Naive thymus-derived CD4-positive, alpha-beta T cell (primary cell): Measurements from ENCODE around the gene TEKT2. TPM values are rescaled to one million over a fixed set of nuclear protein-coding genes. Genes with fewer than 3 reads are reported as not detected.
A peak's percentile ranks its signal among the peaks of the same experiment; 100 is the strongest.

Experiments used
- ATAC-seq: fragments of 150-1000 bp; cut with Tn5 transposase; 2 replicates; pipeline ENCODE4 v1.10.0; 2021; ENCODE audit warnings: mild to moderate bottlenecking, moderate library complexity
- CTCF ChIA-PET: fragments of 350-600 bp; sonication (Branson Sonifier 250); formaldehyde crosslinking; loops from one replicate; lab custom pipeline; 2021; ENCODE audit warnings: antibody characterized with exemption; lab: Charles Lee
- POLR2A ChIA-PET: fragments of 350-600 bp; sonication (Branson Sonifier 250); formaldehyde crosslinking; loops from one replicate; lab custom pipeline; 2021; ENCODE audit warnings: antibody characterized with exemption, inconsistent platforms; lab: Charles Lee
- DNase-seq, 9 donors: peaks; one replicate each; pipeline versions ENCODE4 v3.0.0 to v3.0.0-alpha.2; 2020 to 2022; ENCODE audit warnings: mixed read lengths in 1 of 9
- H3K27ac ChIP-seq: one replicate; pipeline ENCODE4 v1.7.0; 2013; ENCODE audit warnings: mild to moderate bottlenecking, low read depth, low read length, moderate library complexity
- H3K27me3 ChIP-seq, 2 donors: one replicate each; pipeline ENCODE4 v1.7.0; 2013; ENCODE audit warnings: low read length in 2 of 2, mild to moderate bottlenecking in 2 of 2, moderate library complexity in 2 of 2; ENCODE audit not compliant: control insufficient read depth in 2 of 2, insufficient read depth in 2 of 2
- H3K36me3 ChIP-seq, 3 experiments: 1 replicate in 2 of 3; 2 replicates in 1 of 3; pipeline ENCODE4 v1.7.0; 2013; ENCODE audit warnings: low read length in 3 of 3, mild to moderate bottlenecking in 3 of 3, moderate library complexity in 1 of 3; ENCODE audit not compliant: insufficient read depth in 3 of 3, control insufficient read depth in 2 of 3
- H3K4me1 ChIP-seq, 2 donors: one replicate each; pipeline ENCODE4 v1.7.0; 2013; ENCODE audit warnings: low read length in 2 of 2, mild to moderate bottlenecking in 2 of 2, moderate library complexity in 1 of 2; ENCODE audit not compliant: control insufficient read depth in 2 of 2, insufficient read depth in 2 of 2
- H3K4me3 ChIP-seq: 2 replicates; pipeline ENCODE4 v1.7.0; 2013; ENCODE audit warnings: mild to moderate bottlenecking, low read length
- H3K9me3 ChIP-seq, 3 experiments: 1 replicate in 2 of 3; 2 replicates in 1 of 3; pipeline ENCODE4 v1.7.0; 2013; ENCODE audit warnings: low read length in 3 of 3; ENCODE audit not compliant: control insufficient read depth in 2 of 3
- H3K27ac Mint-ChIP-seq, 9 donors: one replicate each; pipeline ENCODE4 v1.8.0; 2020 to 2022; ENCODE audit warnings: mixed read lengths in 9 of 9, mild to moderate bottlenecking in 8 of 9, moderate library complexity in 5 of 9, inconsistent platforms in 2 of 9
- H3K27me3 Mint-ChIP-seq, 5 donors: one replicate each; pipeline ENCODE4 v1.8.0; 2021 to 2022; ENCODE audit warnings: mixed read lengths in 5 of 5, mild to moderate bottlenecking in 1 of 5
- H3K36me3 Mint-ChIP-seq, 5 donors: one replicate each; pipeline ENCODE4 v1.8.0; 2020 to 2022; ENCODE audit warnings: mixed read lengths in 5 of 5, mild to moderate bottlenecking in 3 of 5, inconsistent platforms in 1 of 5
- H3K4me1 Mint-ChIP-seq, 7 donors: one replicate each; pipeline ENCODE4 v1.8.0; 2020 to 2022; ENCODE audit warnings: mixed read lengths in 7 of 7, mild to moderate bottlenecking in 3 of 7, inconsistent platforms in 1 of 7
- H3K4me3 Mint-ChIP-seq, 10 donors: one replicate each; pipeline ENCODE4 v1.8.0; 2020 to 2022; ENCODE audit warnings: mild to moderate bottlenecking in 10 of 10, mixed read lengths in 10 of 10, moderate library complexity in 6 of 10, inconsistent platforms in 2 of 10
- H3K9me3 Mint-ChIP-seq, 11 donors: one replicate each; pipeline ENCODE4 v1.8.0; 2020 to 2022; ENCODE audit warnings: mixed read lengths in 11 of 11, mild to moderate bottlenecking in 4 of 11, inconsistent platforms in 1 of 11, moderate library complexity in 1 of 11
- intact Hi-C, 2 donors: fragments of 100-400 bp; cut with micrococcal nuclease; formaldehyde crosslinking; loops; one replicate each; pipeline ENCODE4 v1.15.1; 2023
- polyA plus RNA-seq, 2 donors: library from polyadenylated mRNA; unstranded; fragments of 300-500 nt; fragmentation: Illumina TruSeq; gene quantifications; one replicate each; pipeline ENCODE4 v1.2.3, GENCODE V29; 2021
- total RNA-seq, 6 experiments: library from RNA in 5 of 6; stranded (reverse) in 5 of 6; gene quantifications; 1 replicate in 5 of 6; 2 replicates in 1 of 6; pipeline ENCODE4 v1.2.3 and lab custom pipeline; 2021 to 2026

Gene TEKT2
- total and polyA plus RNA-seq, 7 experiments from 2014 or later: 0.71 to 0.93 TPM; not detected in 5

DNA sequence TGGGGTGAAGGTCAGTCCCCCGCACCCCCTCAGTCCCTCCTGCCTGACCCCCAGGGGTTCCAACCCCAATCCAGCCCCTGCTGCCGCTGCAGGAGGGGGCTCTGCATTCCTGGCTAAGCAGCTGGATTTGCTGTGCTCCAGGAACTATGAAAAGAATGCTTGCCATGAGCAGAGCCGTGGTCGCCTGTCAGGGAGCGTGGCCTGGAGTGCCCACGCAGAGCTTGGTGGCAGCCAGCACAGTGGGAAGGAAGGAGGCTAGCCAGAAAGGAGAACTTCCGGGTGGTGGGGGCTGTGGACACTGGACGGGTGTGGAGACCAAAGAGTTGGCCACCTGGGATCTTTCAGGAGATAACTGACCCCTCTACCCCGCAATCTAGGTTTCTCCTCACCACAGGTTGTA lies 35.6 kb downstream of the TEKT2 start:
- no peaks in the 10 kb centered on the region for H3K36me3 Mint-ChIP-seq
- H3K4me3 ChIP-seq: no peak overlapping the region
- no peaks in the 10 kb centered on the region for H3K36me3 ChIP-seq
- H3K9me3 Mint-ChIP-seq: peaks cover 0 to 3% (median 0%) of the 10 kb centered on the region in 11 donors
- ChIA-PET POLR2A (interaction anchor here (0.6 to 1.1 kb wide), 2 partner anchors 11 to 144 kb away, joined by 3 read pairs; no protein-coding TSS in a partner anchor), CTCF (interaction anchor here (0.6 kb wide), 1 partner anchor 77 kb away, joined by 3 read pairs; no protein-coding TSS in a partner anchor)
- no peak overlapping the region for H3K27ac ChIP-seq
- peaks cover 0 to 8% of the 10 kb centered on the region in 2 donors for H3K27me3 ChIP-seq
- H3K4me1 ChIP-seq: peaks cover 0 to 8% of the 10 kb centered on the region in 2 donors
- H3K27me3 Mint-ChIP-seq: peaks cover 28 to 34% (median 30%) of the 10 kb centered on the region in 5 donors
- H3K4me3 Mint-ChIP-seq: no peak overlapping the region
- intact Hi-C loops: no loop called here
- ATAC-seq (no peak), DNase-seq (no peak)
- H3K9me3 ChIP-seq: no peaks in the 10 kb centered on the region
- H3K27ac Mint-ChIP-seq: no peak overlapping the region
- H3K4me1 Mint-ChIP-seq: peaks cover 5 to 16% (median 11%) of the 10 kb centered on the region in 7 donors

DNA sequence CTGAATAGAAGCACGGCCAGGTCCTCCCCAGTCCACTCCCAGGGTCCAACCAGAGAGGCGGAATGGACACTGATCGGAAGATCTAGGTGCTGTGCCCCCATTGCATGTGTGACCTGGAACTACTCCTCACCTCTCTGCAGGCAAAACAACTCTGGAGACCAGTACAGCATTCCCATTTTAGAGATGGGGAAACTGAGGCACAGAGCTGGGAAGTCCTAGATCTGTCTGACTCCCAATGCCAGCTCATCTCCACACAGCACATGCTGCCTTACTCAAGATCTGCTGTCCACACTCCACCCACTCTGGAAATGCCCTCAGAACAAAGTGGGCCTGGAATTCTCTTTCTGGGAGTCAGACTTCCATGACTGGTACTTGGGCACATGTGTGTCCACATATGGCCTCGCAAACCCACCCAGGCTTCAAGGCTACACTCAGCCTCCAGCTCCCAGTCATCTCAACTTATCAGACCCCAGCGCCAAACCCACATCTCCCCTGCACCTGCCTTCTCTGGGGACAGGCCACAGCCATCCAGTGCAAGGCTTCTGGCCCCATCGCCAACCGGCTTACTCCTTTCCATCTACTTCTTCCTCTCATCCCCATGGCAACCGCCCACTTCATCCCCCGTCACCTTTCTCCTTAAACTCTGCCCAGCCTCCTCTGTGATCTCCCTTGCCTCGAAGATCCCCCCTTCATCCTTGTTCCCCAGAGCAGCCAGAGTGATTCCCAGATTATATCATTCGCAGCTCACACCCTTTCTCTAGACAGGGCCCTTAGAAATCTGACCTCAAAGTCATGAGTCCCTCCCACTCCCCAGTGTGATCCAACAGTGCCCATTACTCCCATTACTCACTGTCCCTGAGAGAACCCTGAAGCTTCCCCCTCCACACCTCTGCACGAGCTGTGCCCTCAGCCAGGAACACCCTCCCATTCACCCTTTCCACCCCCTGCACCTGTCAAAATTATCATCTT lies 38.5 kb downstream of the TEKT2 start:
- Mint-ChIP-seq H3K27ac (peak overlapping the region in 2 of 9 donors; percentile 3 to 26), H3K36me3 (no peaks in the 10 kb centered on the region), H3K27me3 (peaks cover 38 to 49% (median 40%) of the 10 kb centered on the region in 5 donors), H3K9me3 (peaks cover 0 to 1% (median 0%) of the 10 kb centered on the region in 11 donors), H3K4me3 (peak overlapping the region in 2 of 10 donors; percentile 42 to 44), H3K4me1 (peaks cover 16 to 30% (median 23%) of the 10 kb centered on the region in 7 donors)
- Histone ChIP-seq H3K4me1 (peaks cover 0 to 15% of the 10 kb centered on the region in 2 donors), H3K4me3 (no peak overlapping the region), H3K27me3 (peaks cover 0 to 11% of the 10 kb centered on the region in 2 donors), H3K9me3 (no peaks in the 10 kb centered on the region), H3K36me3 (no peaks in the 10 kb centered on the region), H3K27ac (no peak overlapping the region)
- ATAC-seq: no peak
- intact Hi-C loops: no loop called here
- DNase-seq: no peak
- ChIA-PET POLR2A (interaction anchor here (0.9 kb wide), 1 partner anchor 12 kb away, joined by 5 read pairs; no protein-coding TSS in a partner anchor), CTCF (interaction anchor here (1.2 to 1.7 kb wide), 2 partner anchors 11 to 12 kb away, joined by 4 to 7 read pairs; no protein-coding TSS in a partner anchor)

DNA sequence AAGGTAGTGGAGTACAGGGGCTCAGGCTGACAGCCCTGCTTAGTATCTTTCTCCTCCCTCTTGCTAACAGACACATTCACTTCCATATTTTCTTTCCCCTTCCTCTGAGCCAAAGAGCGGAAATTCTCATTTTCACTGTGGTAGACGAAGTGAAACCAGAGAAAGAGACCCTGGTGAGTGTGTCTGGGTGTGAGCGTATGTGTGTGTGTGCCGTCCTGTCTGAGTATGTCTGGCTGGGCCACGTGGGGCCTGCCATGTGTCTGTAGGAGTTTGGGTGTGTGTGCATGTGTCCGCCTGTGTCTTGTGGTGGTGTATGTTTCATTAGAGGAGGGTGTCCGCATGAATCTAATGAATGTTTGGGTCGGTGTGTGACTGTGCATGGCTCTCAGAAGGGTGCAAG lies 39.5 kb downstream of the TEKT2 start:
- POLR2A ChIA-PET: no interaction called here
- no peak overlapping the region for H3K4me3 ChIP-seq
- H3K36me3 ChIP-seq: no peaks in the 10 kb centered on the region
- ATAC-seq (peak; percentile 83), DNase-seq (no peak)
- peaks cover 0 to 11% of the 10 kb centered on the region in 2 donors for H3K27me3 ChIP-seq
- H3K27me3 Mint-ChIP-seq: peaks cover 38 to 49% (median 40%) of the 10 kb centered on the region in 5 donors
- H3K4me3 Mint-ChIP-seq: peak overlapping the region in 9 of 10 donors; percentile 4 to 81 (median 40)
- H3K9me3 Mint-ChIP-seq: peaks cover 0 to 1% (median 0%) of the 10 kb centered on the region in 11 donors
- peaks cover 16 to 30% (median 23%) of the 10 kb centered on the region in 7 donors for H3K4me1 Mint-ChIP-seq
- CTCF ChIA-PET: interaction anchor here (1.2 kb wide), 1 partner anchor 10 kb away, joined by 4 read pairs; no protein-coding TSS in a partner anchor
- intact Hi-C loops: no loop called here
- H3K36me3 Mint-ChIP-seq: no peaks in the 10 kb centered on the region
- no peak overlapping the region for H3K27ac ChIP-seq
- H3K9me3 ChIP-seq: no peaks in the 10 kb centered on the region
- peak overlapping the region in 3 of 9 donors; percentile 1 to 21 (median 4) for H3K27ac Mint-ChIP-seq
- peaks cover 0 to 15% of the 10 kb centered on the region in 2 donors for H3K4me1 ChIP-seq

DNA sequence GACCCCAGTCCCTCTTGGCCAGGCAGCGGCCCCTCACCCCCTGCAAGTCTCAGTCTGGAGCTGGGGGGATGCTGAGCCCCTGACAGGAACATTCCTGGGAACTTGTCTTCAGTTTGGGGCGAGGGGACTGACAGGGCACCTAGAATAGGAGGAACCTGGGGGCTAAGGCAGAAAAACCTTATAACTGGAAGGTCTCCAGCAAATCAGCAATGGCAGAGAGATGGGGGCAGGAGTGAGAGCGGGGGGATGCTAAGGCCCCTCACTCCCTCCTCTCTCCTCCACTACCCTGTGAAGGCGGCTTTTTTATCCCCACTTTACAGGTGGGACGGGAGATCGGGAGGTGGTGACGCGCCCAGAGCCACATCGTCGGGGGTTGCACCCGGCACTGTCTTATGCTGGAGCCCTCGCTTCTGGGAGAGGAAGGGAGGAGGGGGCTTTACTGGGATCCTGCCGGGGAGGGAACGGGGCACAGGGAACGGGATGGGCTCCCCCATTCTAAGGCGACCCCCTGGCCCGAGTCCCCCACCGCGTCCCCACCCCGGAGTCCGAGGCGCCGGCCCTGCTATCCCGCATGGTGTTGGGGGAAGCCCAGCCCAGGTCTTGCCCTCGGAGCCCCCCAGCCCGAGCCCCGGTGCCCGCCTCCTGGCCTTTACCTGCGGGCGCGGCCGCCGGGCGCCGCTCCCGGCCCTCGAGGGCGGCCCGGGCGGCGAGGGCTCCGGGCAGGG lies 40.7 kb downstream of the TEKT2 start:
- H3K9me3 Mint-ChIP-seq: peaks cover 0 to 1% (median 0%) of the 10 kb centered on the region in 11 donors
- H3K27me3 Mint-ChIP-seq: peaks cover 38 to 46% (median 40%) of the 10 kb centered on the region in 5 donors
- ATAC-seq (no peak), DNase-seq (no peak)
- no peaks in the 10 kb centered on the region for H3K9me3 ChIP-seq
- no peak overlapping the region for H3K27ac ChIP-seq
- H3K36me3 ChIP-seq: no peaks in the 10 kb centered on the region
- H3K27ac Mint-ChIP-seq: peak overlapping the region in 1 of 9 donors; percentile 52
- CTCF ChIA-PET: no interaction called here
- POLR2A ChIA-PET: no interaction called here
- H3K36me3 Mint-ChIP-seq: no peaks in the 10 kb centered on the region
- peak overlapping the region in 9 of 10 donors; percentile 22 to 81 (median 65) for H3K4me3 Mint-ChIP-seq
- intact Hi-C loops: no loop called here
- H3K4me3 ChIP-seq: no peak overlapping the region
- peaks cover 0 to 11% of the 10 kb centered on the region in 2 donors for H3K27me3 ChIP-seq
- peaks cover 0 to 15% of the 10 kb centered on the region in 2 donors for H3K4me1 ChIP-seq
- H3K4me1 Mint-ChIP-seq: peaks cover 16 to 30% (median 23%) of the 10 kb centered on the region in 7 donors

DNA sequence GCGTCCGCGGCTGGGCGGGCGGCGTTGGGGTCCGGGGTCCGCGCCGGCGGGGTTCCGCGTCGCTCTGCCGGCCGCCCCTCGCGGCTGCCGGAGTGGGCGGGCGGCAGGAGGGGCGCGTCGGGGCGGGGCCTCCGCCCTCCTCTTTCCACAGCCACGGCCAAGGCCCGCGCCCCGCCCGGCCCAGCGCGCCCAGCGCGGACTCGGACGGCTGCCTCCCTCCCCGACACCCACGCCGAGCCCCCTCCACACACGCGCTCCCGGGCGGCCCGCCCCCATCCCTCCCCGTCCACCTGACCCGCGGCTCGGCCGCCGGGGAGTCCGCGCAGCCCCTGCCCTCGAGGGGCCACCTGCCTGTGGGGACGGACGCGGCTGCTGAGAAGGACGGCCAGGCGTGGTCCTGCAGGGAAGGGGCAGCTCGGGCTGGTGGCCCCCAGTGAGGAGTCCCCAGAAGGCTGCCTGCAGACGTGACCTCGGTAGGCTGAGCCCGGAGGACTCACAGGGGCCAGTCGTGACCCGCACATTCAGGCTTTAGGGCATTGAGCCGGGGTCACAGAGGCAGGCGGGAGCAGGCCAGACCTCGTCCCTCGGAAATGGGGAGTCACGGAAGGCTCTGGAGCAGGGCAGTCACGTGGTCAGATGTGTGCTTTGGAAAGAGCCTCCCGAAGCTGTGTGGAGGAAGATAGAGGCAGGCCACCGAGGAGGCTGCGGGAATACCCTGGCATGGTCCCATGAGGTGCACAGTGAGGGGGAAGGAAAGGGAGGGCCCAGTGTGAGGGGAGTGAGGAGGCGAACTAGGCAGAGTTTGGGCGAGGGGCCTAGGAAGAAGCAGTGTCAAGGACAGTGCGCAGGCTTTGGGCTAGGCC lies 41.5 kb downstream of the TEKT2 start, which contains the start of gene COL8A2:
COL8A2 (minus strand) TSS at position 94 of the 863 bp plus-strand sequence. CDS start 24,980 bp downstream, outside the sequence.
- peak; percentile 28 for ATAC-seq
- peak within 1 kb of the TSS in 2 of 9 donors; percentile 10 to 52 for H3K27ac Mint-ChIP-seq

More for the DNA sequence above, 41.5 kb downstream of the TEKT2 start, which contains the start of gene COL8A2:
- peaks cover 0 to 1% (median 0%) of the 10 kb centered on the region in 11 donors for H3K9me3 Mint-ChIP-seq
- H3K4me3 Mint-ChIP-seq: peak within 1 kb of the TSS in 9 of 10 donors; percentile 51 to 81 (median 65)
- H3K27ac ChIP-seq: no peak within 1 kb of the TSS
- CTCF ChIA-PET: no interaction called here
- intact Hi-C loops: no loop called here
- no peaks in the 10 kb centered on the region for H3K36me3 Mint-ChIP-seq
- no peak for DNase-seq
- H3K4me1 ChIP-seq: peaks cover 0 to 15% of the 10 kb centered on the region in 2 donors
- POLR2A ChIA-PET: no interaction called here
- H3K9me3 ChIP-seq: no peaks in the 10 kb centered on the region
- H3K36me3 ChIP-seq: no peaks in the 10 kb centered on the region
- peaks cover 34 to 43% (median 40%) of the 10 kb centered on the region in 5 donors for H3K27me3 Mint-ChIP-seq
- H3K27me3 ChIP-seq: peaks cover 0 to 11% of the 10 kb centered on the region in 2 donors
- peaks cover 16 to 30% (median 23%) of the 10 kb centered on the region in 7 donors for H3K4me1 Mint-ChIP-seq
- no peak within 1 kb of the TSS for H3K4me3 ChIP-seq
